GM21360 (cell line): ENCODE results near the gene CHKB.
"Not testable (repeated sequence)": the region's sequence is repeated elsewhere in the genome, so short reads cannot be mapped to it uniquely, and the experiment has no call there.

ENCODE experiments used
- ATAC-seq: cut with Tn5 transposase; IDR thresholded peaks from one replicate; pipeline ENCODE4 v1.9.1; 2021; ENCODE audit warnings: mild to moderate bottlenecking, moderate library complexity; ENCODE audit not compliant: unreplicated experiment

The CHKB gene

DNA sequence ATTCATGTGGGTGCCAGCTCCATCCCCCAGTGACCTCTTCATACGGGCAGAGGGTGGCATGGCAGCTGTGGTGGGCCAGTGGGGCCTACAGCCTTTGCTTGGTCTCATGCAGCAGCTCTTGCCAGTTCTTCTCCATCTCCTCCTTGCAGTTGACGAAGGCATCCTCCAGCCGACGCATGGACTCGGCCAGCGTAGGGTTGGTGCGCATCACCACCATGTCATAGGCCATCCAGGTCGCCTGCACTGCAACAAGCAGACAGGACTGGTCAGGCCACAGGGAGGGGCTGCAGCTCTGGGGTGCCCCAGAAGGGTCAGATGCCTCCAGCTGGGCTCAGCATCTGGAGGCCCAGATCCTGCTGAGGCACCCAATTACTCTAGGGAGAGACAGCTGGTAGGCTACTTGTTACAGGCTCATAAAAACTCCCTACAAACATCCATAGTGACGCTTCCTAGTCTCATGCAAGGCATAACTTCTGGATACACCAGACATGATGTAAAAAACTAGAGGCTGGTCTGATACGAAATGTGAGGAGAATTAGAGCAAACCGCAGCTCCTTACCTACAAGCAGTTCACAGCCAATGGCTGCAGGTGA lies 31.4 kb downstream of the CHKB start:
- ATAC-seq = no peak

DNA sequence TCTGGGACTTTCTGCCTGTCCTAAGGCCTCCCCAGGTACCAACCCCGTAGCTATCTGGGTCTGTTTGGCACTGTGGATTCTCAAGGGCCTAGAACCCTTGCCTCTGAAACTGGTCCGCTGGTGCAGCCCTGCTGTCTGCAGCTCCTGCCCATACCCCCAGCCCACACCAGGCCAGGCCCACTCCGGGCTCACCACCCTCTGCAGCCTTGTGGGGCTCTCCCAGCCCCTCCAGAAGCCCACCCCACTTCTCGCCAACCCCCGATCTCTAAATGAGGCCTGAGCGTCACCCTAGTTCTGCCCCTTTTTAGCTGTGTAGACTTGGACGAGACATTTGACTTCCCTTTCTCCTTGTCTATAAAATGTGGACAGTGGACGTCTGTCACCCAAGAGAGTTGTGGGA lies 32.3 kb downstream of the CHKB start:
- no peak for ATAC-seq

DNA sequence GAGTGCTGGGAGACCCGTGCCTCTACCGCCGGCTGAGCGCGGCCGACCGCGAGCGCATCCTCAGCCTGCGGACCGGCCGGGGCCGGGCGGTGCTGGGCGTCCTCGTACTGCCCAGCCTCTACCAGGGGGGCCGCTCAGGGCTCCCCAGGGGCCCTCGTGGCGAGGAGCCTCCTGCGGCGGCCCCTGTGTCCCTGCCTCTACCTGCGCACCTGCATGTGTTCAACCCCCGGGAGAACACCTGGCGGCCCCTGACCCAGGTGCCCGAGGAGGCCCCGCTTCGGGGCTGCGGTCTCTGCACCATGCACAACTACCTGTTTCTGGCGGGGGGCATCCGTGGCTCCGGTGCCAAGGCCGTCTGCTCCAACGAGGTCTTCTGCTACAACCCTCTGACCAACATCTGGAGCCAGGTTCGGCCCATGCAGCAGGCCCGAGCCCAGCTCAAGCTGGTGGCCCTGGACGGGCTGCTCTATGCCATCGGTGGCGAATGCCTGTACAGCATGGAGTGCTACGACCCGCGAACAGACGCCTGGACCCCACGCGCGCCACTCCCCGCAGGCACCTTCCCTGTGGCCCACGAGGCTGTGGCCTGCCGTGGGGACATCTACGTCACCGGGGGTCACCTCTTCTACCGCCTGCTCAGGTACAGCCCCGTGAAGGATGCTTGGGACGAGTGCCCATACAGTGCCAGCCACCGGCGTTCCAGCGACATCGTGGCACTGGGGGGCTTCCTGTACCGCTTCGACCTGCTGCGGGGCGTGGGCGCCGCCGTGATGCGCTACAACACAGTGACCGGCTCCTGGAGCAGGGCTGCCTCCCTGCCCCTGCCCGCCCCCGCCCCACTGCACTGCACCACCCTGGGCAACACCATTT lies 33.5 kb downstream of the CHKB start:
- ATAC-seq = no peak

DNA sequence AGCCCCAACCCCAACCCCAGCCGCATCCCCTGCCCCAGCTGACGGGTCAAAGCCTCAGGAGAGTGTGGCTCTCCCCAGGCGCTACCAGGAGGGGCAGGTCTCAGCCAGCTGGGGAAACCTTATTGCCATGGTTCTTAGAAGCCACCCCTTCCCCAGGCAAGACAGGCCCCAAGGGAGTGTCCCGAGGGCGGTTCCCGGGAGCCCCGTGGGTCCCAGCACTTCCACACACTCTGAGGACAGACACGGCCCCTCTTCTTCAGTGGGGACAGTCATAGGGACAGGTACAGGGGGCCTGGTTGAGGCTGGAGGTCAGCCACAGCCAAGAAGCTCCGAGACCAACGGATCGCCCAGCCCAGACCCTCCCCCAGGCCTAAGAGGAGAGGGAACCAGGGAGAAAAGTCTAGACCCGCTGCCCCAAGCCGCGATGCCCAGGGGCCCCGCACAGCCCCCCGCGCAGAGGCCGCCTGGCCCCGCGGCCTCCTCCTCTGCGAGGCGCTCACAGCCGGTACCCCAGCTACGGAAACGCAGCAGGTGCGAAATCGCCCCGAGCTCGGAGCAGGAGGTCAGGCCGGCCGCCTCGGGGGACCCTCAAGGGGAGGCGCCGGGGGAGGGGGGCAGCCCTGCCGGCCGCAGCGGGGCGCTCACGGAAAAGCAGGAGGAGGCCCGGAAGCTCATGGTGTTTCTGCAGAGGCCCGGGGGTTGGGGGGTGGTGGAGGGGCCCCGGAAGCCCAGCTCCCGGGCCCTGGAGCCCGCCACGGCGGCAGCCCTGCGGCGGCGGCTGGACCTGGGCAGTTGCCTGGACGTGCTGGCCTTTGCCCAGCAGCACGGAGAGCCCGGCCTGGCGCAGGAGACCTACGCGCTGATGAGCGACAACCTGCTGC lies 34.4 kb downstream of the CHKB start:
- ATAC-seq = no peak

DNA sequence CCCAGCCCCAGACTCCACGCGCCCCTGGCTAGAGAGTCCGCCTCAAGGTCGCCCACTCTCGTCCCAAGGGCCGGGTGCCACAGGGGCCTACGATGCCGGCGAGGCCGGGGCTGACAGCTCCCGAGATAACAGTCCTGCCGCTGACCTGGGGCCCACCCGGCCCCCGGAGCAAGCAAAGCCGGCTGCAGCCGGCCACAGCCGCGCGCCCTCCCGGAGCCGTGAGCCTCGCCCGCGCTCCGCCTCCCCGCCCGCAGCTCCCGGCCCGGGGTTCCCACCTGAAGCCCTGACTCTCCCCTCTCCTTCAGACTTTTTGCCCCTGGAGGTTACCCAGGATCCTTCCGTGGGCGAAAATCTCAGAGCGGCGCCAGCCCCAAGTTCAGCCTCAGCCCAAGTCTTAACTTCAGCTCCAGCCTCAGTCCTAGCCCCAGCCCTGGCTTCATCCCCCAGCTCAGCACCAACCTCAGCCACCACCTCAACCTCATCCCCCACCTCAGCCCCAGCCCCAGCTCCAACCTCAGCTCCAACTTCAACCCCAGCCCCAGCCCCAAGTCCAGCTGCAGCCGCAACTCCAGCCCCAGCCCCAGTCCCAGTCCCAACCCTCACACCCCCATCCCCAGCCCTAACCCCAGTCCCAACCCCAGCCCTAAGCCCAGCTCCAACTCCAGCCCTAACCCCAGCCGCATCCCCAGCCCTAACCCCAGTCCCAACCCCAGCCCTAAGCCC lies 35.2 kb downstream of the CHKB start:
- no peak for ATAC-seq

DNA sequence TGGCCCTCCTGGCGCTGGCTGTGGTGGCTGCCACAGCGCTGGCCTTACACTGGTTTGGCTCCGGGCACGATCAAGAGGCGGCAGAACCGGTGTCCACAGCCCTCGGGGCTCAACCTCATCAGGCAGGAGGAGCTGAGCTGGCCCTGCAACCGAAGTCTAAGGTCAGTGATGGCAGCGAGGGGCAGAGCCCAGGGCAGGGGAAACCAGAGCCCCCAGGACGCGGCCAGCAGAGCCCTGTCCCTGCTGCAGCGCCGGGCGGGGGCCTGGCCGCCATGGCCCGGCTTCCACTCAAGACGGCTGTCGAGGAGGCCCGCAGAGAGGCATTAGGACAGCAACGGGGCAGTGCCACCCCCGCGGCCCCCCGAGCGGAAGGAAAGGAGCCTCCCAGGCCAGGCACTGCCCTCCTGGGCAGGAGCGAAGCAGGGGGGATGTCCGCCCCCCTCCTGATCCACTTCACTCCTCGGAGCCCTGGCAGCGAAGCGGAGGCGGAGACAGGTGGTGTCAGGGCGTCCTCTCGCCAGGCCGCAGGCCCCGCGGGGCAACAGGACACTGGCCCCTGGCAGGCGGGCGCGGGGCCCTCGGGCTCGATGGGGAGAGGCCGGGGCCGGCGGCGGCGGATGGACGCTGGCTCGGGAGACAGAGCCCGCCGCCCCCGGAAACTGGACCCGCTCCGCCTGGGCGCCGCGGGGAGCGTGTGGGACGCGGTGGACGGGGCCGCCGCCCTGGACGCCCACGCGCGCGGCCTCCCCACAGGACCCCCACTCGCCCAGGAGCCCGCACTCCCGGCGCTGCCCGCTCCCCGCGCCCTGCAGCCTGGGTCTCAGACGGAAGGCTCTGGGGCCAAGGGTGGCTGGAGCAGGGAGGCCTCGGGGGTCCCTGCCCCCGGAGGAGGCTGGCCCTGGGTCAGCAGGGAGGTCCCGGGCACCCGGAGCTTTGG lies 36.1 kb downstream of the CHKB start:
- no peak for ATAC-seq

DNA sequence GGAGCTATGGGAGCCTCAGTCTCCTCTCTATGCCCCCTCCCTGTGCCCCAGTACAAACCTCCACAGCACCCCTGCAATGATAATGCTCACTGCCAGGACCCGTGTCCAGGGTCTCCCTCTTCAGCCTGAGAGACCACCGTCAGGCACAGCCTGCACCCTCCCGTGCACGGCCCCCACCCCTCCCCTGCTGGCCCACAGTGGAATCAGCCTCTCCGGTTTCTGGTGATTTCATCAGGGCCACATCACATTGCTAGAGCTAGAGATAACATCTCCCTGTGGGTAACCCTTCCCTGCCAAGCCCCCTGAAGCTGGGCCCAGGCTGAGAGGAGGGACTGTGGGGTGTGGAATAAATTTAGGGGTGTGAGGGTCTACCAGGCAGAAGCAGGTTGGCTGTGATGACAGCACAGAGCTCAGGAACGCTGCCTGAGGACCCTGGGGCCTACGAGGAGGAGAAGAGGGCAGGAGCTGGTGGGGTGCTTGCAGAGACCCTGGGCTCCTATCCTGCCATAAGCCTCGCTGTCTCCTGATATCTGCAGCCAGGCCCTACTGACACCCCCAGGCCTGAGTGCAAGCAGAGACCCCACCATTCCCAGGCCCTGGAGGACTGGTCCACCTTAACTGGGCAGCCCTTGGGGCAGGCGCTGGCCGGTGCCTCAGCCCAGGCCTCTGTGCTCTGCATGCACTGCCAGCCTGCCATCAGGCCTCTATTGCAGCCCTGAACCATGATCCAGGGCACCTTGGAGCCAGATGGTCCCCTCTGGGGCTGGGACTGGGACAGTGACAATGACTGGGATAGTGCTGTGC lies 36.9 kb downstream of the CHKB start, which contains the start of gene KLHDC7B:
Gene KLHDC7B (plus strand): TSS at position 378 of the 804 bp plus-strand sequence. CDS start 345 bp downstream, at position 723.
- ATAC-seq = no peak

DNA sequence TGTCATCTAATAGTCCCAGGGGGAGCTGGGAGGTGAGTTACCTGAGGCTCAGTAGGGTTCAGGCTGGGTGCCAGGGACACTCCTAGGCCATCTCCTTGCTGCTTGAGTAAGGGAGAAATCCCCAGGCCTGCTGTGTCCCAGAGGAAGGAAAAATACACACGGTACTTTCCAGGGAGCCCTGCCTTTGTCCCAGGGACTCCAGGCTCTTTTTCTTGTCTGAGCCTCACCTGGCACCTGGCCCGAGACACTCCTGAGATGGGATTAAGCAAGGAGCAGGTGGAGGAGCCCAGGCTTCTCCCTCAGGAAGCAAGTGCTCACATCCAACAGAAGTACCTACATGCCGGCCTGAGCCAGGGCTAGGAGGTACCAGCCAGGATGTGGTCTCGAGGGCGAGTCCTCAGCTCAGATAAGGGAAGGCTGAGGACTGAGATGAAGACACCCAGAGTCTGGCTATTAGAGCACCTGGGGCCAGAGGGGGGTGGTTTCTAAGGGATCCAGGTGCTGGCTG lies 37.8 kb downstream of the CHKB start:
- no peak for ATAC-seq

DNA sequence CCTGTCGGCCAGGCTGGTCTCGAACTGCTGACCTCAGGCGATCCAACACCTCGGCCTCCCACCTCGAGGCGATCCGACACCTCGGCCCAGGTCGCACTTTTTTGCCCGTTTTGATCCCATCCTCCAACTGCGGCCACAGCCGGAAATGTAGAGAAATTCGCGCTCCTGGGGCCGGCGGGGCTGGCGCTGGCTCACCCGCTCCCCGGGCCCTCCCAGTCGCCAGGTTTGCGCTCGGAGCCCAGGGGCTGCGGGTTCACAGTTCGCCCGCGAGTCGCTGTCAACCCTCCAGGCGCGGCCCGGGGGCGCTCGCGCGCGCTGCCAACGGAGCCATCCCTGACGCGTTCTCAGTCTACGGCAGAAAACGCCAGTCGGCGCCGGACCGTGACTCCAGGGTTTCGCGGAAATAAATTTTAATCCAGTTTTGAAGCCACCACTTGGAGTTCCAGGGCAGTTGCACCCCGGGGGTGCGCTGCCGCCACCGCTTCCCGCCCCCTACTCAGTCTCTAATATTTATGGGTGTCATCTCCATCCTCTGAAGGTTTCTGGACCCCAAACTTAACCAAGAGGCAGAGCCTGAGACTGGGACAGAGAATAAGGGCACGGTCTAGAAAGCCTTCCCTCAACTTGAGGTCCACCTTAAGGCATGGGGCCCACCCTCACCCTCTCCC lies 38.4 kb downstream of the CHKB start:
- ATAC-seq = no peak

DNA sequence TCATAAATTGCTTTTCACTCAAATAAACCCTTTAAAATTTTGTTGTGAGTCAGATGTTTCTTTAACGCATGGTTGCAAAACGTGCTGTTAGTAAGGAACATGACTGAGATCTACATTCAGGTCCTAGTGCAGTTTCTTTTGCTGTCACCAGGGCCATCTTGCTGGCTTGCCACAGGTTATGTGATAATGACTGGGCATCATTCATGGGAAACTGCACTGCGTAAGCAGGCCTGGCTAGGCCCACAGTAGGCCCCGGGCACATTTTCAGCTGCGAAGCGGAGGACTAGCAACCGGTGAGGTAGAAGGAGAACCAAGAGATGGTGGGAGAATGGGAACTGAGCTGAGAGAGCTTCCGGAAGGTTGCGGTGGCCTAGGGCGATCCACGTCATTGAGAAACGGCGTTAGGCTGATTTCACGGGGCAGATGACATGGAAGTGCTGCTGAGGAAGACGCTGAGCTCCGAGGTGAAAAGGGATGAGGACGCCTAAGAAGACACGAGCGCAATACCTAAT lies 40.2 kb downstream of the CHKB start:
- ATAC-seq = no peak

DNA sequence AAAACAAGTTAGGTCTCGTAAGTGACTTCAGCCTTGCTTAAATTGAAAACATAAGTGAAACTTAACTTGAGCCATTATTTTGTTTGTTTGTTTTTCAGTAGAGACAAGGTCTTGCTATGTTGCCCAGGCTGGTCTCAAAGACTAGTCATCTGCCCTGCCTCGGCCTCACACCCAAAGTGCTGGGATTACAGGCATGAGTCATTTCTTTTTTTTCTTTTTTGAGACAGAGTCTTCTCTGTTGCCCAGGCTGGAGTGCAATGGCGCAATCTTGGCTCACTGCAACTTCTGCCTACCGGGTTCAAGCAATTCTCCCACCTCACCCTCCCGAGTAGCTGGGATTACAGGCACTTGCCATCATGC lies 41.0 kb downstream of the CHKB start:
- not testable (repeated sequence) for ATAC-seq

DNA sequence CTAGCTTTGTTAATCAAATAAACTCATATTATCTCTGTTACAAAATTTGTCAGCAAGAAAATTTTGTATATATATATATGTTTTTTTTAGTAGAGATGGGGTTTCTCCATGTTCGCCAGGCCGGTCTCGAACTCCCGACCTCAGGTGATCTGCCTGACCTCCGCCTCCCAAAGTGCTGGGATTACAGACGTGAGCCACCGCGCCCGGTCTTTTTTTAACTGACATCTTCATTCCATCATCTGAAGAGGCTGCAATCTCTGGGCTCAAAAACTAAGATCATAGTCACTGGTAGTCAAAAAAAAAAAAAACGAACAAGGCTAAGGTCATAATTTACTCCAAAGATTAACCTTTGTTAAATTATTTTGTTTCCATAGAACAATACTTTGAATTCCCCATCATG lies 42.3 kb downstream of the CHKB start:
- ATAC-seq = no peak

DNA sequence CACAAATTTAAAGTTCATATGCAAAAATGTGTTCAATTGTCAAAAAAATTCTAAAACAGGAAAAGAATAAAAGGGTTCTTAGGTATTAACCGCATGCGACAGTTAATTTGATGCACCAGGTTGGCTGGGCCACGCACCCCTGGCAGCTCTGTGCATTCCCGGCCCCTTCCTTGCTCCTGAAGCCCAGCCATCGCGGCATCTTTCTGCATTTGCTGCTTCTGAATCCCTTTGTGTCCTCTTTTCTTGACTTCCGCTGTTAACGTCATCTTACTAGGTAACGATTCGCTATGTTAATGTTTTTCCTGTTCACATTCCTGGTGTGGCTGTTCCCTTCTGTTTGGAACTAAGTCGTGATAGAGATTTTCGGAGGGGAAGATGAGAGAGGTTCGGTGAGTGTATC lies 44.9 kb downstream of the CHKB start:
- no peak for ATAC-seq

DNA sequence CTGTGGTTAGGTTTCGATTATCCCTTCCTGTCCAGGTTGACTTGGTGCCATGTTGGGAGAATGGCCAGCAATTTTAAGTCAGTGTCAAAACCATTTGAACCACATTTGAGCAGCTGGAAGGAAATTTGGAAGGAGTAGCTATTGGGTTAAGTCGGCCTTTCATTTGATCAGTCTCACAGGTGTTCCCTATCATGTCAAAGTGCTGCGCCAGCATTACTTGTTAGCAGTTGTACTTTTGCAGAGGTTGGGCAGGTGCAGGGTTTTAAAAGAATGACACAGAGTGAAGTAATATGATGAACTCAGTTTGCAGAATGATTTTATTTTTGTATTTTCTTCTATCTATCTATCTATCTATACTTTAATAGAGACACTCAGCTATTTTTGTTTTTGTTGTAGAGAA lies 46.4 kb downstream of the CHKB start:
- ATAC-seq = no peak

DNA sequence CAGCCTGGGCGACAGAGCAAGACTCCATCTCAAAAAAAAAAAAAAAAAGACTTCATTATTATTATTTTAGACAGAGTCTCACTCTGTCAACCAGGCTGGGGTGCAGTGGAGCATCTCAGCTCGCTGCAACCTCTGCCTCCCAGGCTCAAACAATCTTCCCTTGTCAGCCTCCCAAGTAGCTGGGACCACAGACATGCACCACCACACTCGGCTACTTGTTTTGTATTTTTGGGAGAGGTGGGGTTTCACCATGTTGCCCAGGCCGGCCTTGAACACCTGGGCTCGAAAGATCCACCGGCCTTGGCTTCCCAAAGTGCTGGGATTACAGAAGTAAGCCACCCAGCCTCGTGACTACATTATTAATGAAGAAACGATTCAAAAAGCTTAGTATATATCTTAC lies 47.5 kb downstream of the CHKB start:
- ATAC-seq = no peak

DNA sequence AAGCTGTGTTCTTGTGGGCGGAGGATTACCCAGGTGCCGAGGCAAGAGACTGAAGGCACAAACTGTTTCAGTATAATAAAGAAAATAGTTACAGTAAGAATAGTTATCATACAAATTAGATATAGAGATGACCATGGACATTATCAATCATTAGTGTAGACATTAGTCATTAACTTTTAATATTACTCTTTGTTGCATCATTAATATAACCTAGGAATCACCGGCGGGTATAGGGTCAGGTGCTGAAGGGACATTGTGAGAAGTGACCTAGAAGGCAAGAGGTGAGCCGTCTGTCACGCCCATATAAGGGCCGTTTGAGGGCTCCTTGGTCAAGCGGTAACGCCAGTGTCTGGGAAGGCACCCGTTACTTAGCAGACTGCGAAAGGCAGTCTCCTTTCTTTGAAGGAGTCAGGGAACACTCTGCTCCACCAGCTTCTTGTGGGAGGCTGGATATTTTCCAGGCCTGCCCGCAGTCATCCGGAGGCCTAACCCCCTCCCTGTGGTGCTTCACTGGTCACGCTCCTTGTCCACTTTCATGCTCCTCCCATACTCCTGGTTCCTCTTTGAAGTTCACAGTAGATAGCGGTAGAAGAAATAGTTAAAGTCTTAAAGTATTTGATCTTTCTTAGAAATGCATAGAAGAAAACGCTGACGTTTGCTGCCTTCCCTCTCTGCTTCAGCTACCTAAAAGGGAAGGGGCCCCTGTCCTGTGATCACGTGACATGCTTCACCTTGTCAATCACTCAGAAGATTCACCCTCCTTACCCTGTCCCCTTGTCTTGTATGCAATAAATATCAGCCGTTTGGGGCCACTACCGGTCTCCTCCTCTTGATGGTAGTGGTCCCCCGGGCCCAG lies 48.6 kb downstream of the CHKB start:
- not testable (repeated sequence) for ATAC-seq
